Kasumi-1 (cell line): ENCODE results near the gene MUC4.

Experiments used
- DNase-seq, 2 experiments: peaks; one replicate each; lab custom pipeline; 2025; lab: John Stamatoyannopoulos, UW

MUC4 gene

GRCh38 chr3:195698647-195699387 lies 112.9 kb downstream of the MUC4 start:
- DNase-seq, result no peak

GRCh38 chr3:195698325-195698646 lies 113.4 kb downstream of the MUC4 start:
- DNase-seq, result no peak

GRCh38 chr3:195697582-195698324 lies 114.0 kb downstream of the MUC4 start:
- no peak for DNase-seq
